Epidermal melanocyte (primary cell): ENCODE measurements around the gene FAM90A1.
A peak's percentile ranks its signal among the peaks of the same experiment; 100 is the strongest.
"Not testable (repeated sequence)": the region's sequence is repeated elsewhere in the genome, so short reads cannot be mapped to it uniquely, and the experiment has no call there.

Experiments
- DNase-seq: peaks from one replicate; pipeline ENCODE4 v3.0.0; 2011; ENCODE audit warnings: low spot score; ENCODE audit not compliant: insufficient read length

The FAM90A1 gene

GRCh38 chr12:8233935-8234495, 6.6 kb upstream of the FAM90A1 start:
- DNase-seq: not testable (repeated sequence)

- not testable (repeated sequence) for DNase-seq
These were observed 6.0 kb upstream of the FAM90A1 start for GRCh38 chr12:8233300-8233855.

GRCh38 chr12:8231666-8232608, 4.5 kb upstream of the FAM90A1 start:
- DNase-seq: peak; percentile 11

- DNase-seq: not testable (repeated sequence)
These were observed 3.6 kb upstream of the FAM90A1 start for GRCh38 chr12:8231049-8231448.

- not testable (repeated sequence) for DNase-seq
These were observed 2.1 kb upstream of the FAM90A1 start for GRCh38 chr12:8229486-8229885.

GRCh38 chr12:8228607-8229006, 1.2 kb upstream of the FAM90A1 start:
- DNase-seq: not testable (repeated sequence)

- not testable (repeated sequence) for DNase-seq
These were observed 287 bp upstream of the FAM90A1 start for GRCh38 chr12:8227732-8228077.

GRCh38 chr12:8226355-8226754, 1.1 kb downstream of the FAM90A1 start:
- DNase-seq: no peak

- DNase-seq: not testable (repeated sequence)
These were observed 2.6 kb downstream of the FAM90A1 start for GRCh38 chr12:8224782-8225181.

- DNase-seq: not testable (repeated sequence)
These were observed 3.8 kb downstream of the FAM90A1 start for GRCh38 chr12:8223646-8224045.

- not testable (repeated sequence) for DNase-seq
These were observed 5.1 kb downstream of the FAM90A1 start for GRCh38 chr12:8222303-8222702.

- DNase-seq: not testable (repeated sequence)
These were observed 5.6 kb downstream of the FAM90A1 start for GRCh38 chr12:8221844-8222243.

GRCh38 chr12:8221375-8221774, 6.0 kb downstream of the FAM90A1 start:
- not testable (repeated sequence) for DNase-seq

GRCh38 chr12:8218711-8219382, 8.6 kb downstream of the FAM90A1 start:
- not testable (repeated sequence) for DNase-seq

GRCh38 chr12:8197685-8198308, 29.6 kb downstream of the FAM90A1 start:
- not testable (repeated sequence) for DNase-seq

GRCh38 chr12:8188088-8188487, 39.3 kb downstream of the FAM90A1 start:
- not testable (repeated sequence) for DNase-seq

GRCh38 chr12:8184206-8184605, 43.2 kb downstream of the FAM90A1 start:
- not testable (repeated sequence) for DNase-seq

- not testable (repeated sequence) for DNase-seq
These were observed 44.1 kb downstream of the FAM90A1 start for GRCh38 chr12:8183346-8183745.

- not testable (repeated sequence) for DNase-seq
These were observed 44.5 kb downstream of the FAM90A1 start for GRCh38 chr12:8182923-8183322.

GRCh38 chr12:8181271-8181670, 46.1 kb downstream of the FAM90A1 start:
- not testable (repeated sequence) for DNase-seq

- peak; percentile 62 for DNase-seq
These were observed 47.3 kb downstream of the FAM90A1 start for GRCh38 chr12:8179989-8180585.
